OCI-LY1 (cell line): ENCODE data around the gene SMC5.

Experiments
- H2AFZ ChIP-seq: fragments of 200-600 bp; sonication (generic), shearing (Covaris generic); 2 replicates; pipeline ENCODE4 v1.6.0; 2014; ENCODE audit warnings: antibody characterized with exemption, mild to moderate bottlenecking, low read length
- H3F3A ChIP-seq: fragments of 200-600 bp; sonication (generic), shearing (Covaris generic); 2 replicates; pipeline ENCODE4 v1.6.0; 2014; ENCODE audit warnings: mild to moderate bottlenecking, antibody characterized with exemption, low read length, moderate library complexity; ENCODE audit not compliant: insufficient read depth
- H3K27ac ChIP-seq: fragments of 200-600 bp; sonication (generic); 2 replicates; pipeline ENCODE4 v1.5.1; 2014; ENCODE audit warnings: low read length, mixed run types, mild to moderate bottlenecking, low read depth; ENCODE audit not compliant: poor library complexity, severe bottlenecking
- H3K27me3 ChIP-seq: fragments of 200-600 bp; sonication (generic); 2 replicates; pipeline ENCODE4 v1.6.0; 2014; ENCODE audit warnings: antibody characterized with exemption, mild to moderate bottlenecking, low read length, moderate library complexity; ENCODE audit not compliant: insufficient read depth
- H3K36me3 ChIP-seq: fragments of 200-600 bp; sonication (generic); 2 replicates; pipeline ENCODE4 v1.6.1; 2014; ENCODE audit warnings: mild to moderate bottlenecking, antibody characterized with exemption, low read length, moderate library complexity, mixed read lengths; ENCODE audit not compliant: insufficient read depth
- H3K4me1 ChIP-seq: fragments of 200-600 bp; sonication (generic); 2 replicates; pipeline ENCODE4 v1.5.1; 2014; ENCODE audit warnings: mild to moderate bottlenecking, low read length, moderate library complexity; ENCODE audit not compliant: insufficient read depth, severe bottlenecking
- H3K4me2 ChIP-seq: fragments of 200-600 bp; sonication (generic), shearing (Covaris generic); 2 replicates; pipeline ENCODE4 v1.6.1; 2014; ENCODE audit warnings: low read length
- H3K4me3 ChIP-seq: fragments of 200-600 bp; sonication (generic); 2 replicates; pipeline ENCODE4 v1.5.1; 2014; ENCODE audit warnings: low read length, low read depth, mild to moderate bottlenecking, mixed read lengths; ENCODE audit not compliant: poor library complexity, severe bottlenecking
- H3K79me2 ChIP-seq: fragments of 200-600 bp; shearing (Covaris generic); 2 replicates; pipeline ENCODE4 v1.6.1; 2016; ENCODE audit warnings: mixed run types, low read length, mixed read lengths; ENCODE audit not compliant: insufficient read depth
- H3K9ac ChIP-seq: fragments of 200-600 bp; sonication (generic), shearing (Covaris generic); 2 replicates; pipeline ENCODE4 v1.6.1; 2014; ENCODE audit warnings: mild to moderate bottlenecking, low read length, mixed read lengths
- H3K9me2 ChIP-seq: fragments of 200-600 bp; sonication (generic), shearing (Covaris generic); 2 replicates; pipeline ENCODE4 v1.6.1; 2014; ENCODE audit warnings: low read depth, mild to moderate bottlenecking, low read length, mixed read lengths
- H3K9me3 ChIP-seq: fragments of 200-600 bp; shearing (Covaris generic); 2 replicates; pipeline ENCODE4 v1.6.1; 2014; ENCODE audit warnings: low read length, mixed read lengths
- H4K20me1 ChIP-seq: fragments of 200-600 bp; sonication (generic), shearing (Covaris generic); 2 replicates; pipeline ENCODE4 v1.6.0; 2016; ENCODE audit warnings: mild to moderate bottlenecking, low read length; ENCODE audit not compliant: insufficient read depth
- CTCF ChIP-seq: fragments of 200-600 bp; sonication (generic), shearing (Covaris generic); IDR thresholded peaks from 2 replicates; pipeline ENCODE4 v1.5.1; 2017; ENCODE audit warnings: mild to moderate bottlenecking, antibody characterized with exemption, low read length, moderate library complexity, mixed read lengths
- EZH2 ChIP-seq: fragments of 200-600 bp; sonication (generic), shearing (Covaris generic); IDR thresholded peaks from 2 replicates; pipeline ENCODE4 v1.8.0; 2017; ENCODE audit warnings: borderline replicate concordance, mixed run types, mild to moderate bottlenecking, antibody characterized with exemption, low read length, moderate library complexity, mixed read lengths

Gene SMC5

DNA sequence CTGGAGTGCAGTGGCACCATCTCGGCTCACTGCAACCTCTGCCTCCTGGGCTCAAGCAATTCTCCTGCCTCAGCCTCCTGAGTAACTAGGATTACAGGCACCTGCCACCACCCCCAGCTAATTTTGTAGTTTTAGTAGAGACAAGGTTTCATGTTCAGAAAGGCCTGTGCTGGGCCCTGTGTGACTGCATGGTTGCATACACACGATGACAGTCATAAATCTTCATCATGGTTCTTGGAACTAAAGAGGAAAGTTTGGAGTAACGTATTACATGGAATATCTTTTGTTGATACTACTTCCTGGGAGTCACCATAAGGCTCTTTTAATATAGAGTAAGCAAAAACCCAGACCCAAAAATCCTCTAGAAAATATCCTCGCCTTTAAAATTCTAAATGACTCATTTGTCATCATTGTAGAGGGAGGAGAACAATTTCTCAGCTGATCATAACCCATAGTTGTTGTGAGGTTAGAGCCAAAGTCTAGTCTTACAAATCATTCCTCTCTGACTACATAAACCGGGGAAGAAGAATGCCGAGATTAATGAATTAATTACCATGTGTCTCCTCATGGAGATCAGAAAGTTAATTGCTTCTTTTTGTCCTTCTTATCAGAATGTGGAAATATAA, 108.6 kb downstream of the SMC5 start:
- Histone ChIP-seq H3K4me1 (no peaks in the 10 kb centered on the region), H4K20me1 (no peaks in the 10 kb centered on the region), H3F3A (no peaks in the 10 kb centered on the region), H3K9ac (no peak overlapping the region), H3K27ac (no peak overlapping the region), H3K36me3 (no peaks in the 10 kb centered on the region), H2AFZ (no peak overlapping the region), H3K4me2 (no peak overlapping the region), H3K9me2 (no peaks in the 10 kb centered on the region), H3K27me3 (no peaks in the 10 kb centered on the region), H3K9me3 (no peaks in the 10 kb centered on the region), H3K4me3 (no peak overlapping the region), H3K79me2 (no peaks in the 10 kb centered on the region)
- TF ChIP-seq EZH2 (no peak), CTCF (no peak)

- Histone ChIP-seq H3K9ac (no peak overlapping the region), H3F3A (no peaks in the 10 kb centered on the region), H3K79me2 (no peaks in the 10 kb centered on the region), H3K4me3 (no peak overlapping the region), H3K36me3 (no peaks in the 10 kb centered on the region), H3K4me2 (no peak overlapping the region), H3K27me3 (no peaks in the 10 kb centered on the region), H2AFZ (no peak overlapping the region), H3K27ac (no peak overlapping the region), H3K9me2 (no peaks in the 10 kb centered on the region), H3K4me1 (no peaks in the 10 kb centered on the region), H3K9me3 (no peaks in the 10 kb centered on the region), H4K20me1 (no peaks in the 10 kb centered on the region)
- TF ChIP-seq CTCF (no peak), EZH2 (no peak)
Measured at GRCh38 chr9:70374962-70375618, 116.3 kb downstream of the SMC5 start.

GRCh38 chr9:70382046-70382708, 123.4 kb downstream of the SMC5 start:
- Histone ChIP-seq H3K9me2 (no peaks in the 10 kb centered on the region), H3K9me3 (no peaks in the 10 kb centered on the region), H3K4me3 (no peak overlapping the region), H3K27ac (no peak overlapping the region), H3K4me1 (no peaks in the 10 kb centered on the region), H3K79me2 (no peaks in the 10 kb centered on the region), H2AFZ (no peak overlapping the region), H3K36me3 (no peaks in the 10 kb centered on the region), H3K9ac (no peak overlapping the region), H3F3A (no peaks in the 10 kb centered on the region), H3K4me2 (no peak overlapping the region), H4K20me1 (no peaks in the 10 kb centered on the region), H3K27me3 (no peaks in the 10 kb centered on the region)
- no peak for TF ChIP-seq CTCF
- TF ChIP-seq EZH2: no peak
